Fibroblast of pulmonary artery (primary cell): Measurements from ENCODE around the gene PLA2G4E.
A peak's percentile ranks its signal among the peaks of the same experiment; 100 is the strongest.

Experiments used
- DNase-seq: peaks from one replicate; pipeline ENCODE4 v3.0.0-alpha.2; 2010; ENCODE audit warnings: low read depth
- H3K4me3 ChIP-seq: replicated peaks from 2 replicates; pipeline ENCODE4 v1.5.1; 2011; ENCODE audit warnings: low read depth, mild to moderate bottlenecking, control low read depth, low read length, moderate library complexity
- CTCF ChIP-seq: IDR thresholded peaks from 2 replicates; pipeline ENCODE4 v1.5.1; 2011; ENCODE audit warnings: mild to moderate bottlenecking, control low read depth, low read length, inconsistent platforms; ENCODE audit errors: missing control alignments

The PLA2G4E gene

GRCh38 chr15:41966414-41966812 is 54.4 kb downstream of the PLA2G4E start:
- no peak for TF ChIP-seq CTCF
- no peak for DNase-seq

GRCh38 chr15:41965441-41966413 is 55.1 kb downstream of the PLA2G4E start:
- no peak for TF ChIP-seq CTCF
- H3K4me3 ChIP-seq = no peak overlapping the region
- DNase-seq = no peak

More at GRCh38 chr15:41966414-41966812, 54.4 kb downstream of the PLA2G4E start:
- no peak overlapping the region for H3K4me3 ChIP-seq

DNA sequence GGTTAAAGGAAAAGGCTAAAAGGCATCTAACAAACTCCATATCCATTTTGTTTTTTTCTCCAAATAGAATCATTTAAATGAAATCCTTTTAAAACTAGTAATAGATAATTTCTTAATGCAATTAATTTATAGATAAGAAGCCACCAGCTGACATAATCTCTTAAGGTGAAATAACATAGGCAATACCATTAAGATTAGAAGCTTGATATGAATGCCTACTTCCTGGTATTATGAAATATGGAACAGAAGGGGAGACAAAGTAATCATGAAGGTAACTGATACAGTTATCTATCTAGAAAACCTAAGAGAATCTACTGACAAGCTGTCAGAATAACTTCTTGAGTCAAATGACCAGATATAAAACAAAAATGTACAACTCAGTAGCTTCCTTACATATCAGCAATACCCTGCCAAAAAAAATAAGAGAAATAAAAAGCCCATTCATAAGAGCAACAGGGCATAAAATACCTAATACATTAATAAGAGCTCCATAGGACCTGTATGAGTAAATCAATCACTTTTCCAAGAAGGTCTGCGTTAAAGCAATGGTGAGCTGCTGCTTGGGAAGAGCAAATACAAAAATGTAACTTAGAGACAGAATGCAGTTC is 59.1 kb downstream of the PLA2G4E start:
- TF ChIP-seq CTCF = no peak
- DNase-seq = no peak
- H3K4me3 ChIP-seq = no peak overlapping the region

GRCh38 chr15:41961001-41961518 is 59.8 kb downstream of the PLA2G4E start:
- no peak for DNase-seq
- no peak overlapping the region for H3K4me3 ChIP-seq
- TF ChIP-seq CTCF = no peak

GRCh38 chr15:41958002-41958420 is 62.8 kb downstream of the PLA2G4E start:
- DNase-seq = no peak
- TF ChIP-seq CTCF = no peak
- peak overlapping the region; percentile 2 for H3K4me3 ChIP-seq

DNA sequence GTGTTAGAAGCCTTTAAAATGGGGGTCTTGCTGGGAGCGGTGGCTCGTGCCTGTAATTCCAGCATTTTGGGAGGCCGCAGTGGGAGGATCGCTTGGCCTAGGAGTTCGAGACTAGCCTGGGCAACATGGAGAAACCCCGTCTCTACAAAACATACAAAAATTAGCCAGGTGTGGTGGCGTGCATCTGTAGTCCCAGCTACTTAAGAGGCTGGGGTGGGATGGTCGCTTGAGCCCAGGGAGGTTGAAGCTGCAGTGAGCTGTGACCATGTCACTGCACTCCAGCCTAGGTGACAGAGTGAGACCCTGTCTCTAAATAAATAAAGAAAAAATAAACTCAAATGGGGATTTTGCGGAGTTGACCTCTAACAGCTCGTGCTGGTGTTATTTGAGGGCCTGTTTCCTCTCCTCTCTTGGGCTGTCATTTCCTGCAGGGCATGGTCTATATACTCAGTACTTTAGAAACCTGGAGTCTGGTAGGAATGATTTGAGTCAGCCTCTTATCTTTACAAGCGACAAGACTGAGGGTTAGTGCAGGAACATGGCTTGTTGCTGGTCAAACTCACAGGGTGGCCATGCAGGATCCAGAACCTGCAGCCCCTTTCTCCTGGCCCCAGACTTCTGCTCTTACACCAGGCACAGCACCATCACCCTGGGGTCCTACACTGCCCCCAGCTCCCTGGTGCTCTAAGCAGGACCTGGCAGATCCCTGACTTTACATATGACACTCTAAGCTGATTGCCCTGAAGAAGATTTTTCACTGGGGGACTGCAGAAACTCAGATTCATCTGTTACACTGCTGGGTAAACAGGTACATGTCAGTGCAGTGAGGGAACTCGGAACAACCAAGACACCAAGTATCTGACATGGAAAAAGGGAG is 63.6 kb downstream of the PLA2G4E start:
- no peak for TF ChIP-seq CTCF
- DNase-seq = no peak

More for the DNA sequence above, 63.6 kb downstream of the PLA2G4E start:
- H3K4me3 ChIP-seq = no peak overlapping the region
